HepG2 (cell line): ENCODE results near the gene BBOF1. TPM values are rescaled to one million over a fixed set of nuclear protein-coding genes. Genes with fewer than 3 reads are reported as not detected.
A peak's percentile ranks its signal among the peaks of the same experiment; 100 is the strongest.

Experiments used
- BHLHE40 ChIP-seq: IDR thresholded peaks from 2 replicates; pipeline ENCODE4 v1.6.1; 2011; ENCODE audit warnings: low read length, improper control_type of control experiment
- HNF1B ChIP-seq: sonication (generic); formaldehyde crosslinking; IDR thresholded peaks from 2 replicates; pipeline ENCODE4 v1.5.1; 2020; ENCODE audit warnings: mild to moderate bottlenecking, moderate library complexity, missing genetic modification reagents
- JUNB ChIP-seq: sonication (generic); formaldehyde crosslinking; IDR thresholded peaks from 2 replicates; pipeline ENCODE4 v1.8.0; 2022; ENCODE audit warnings: missing genetic modification reagents, mild to moderate bottlenecking, borderline replicate concordance
- MTA3 ChIP-seq: sonication (generic); formaldehyde crosslinking; IDR thresholded peaks from 2 replicates; pipeline ENCODE4 v1.4.0; 2020; ENCODE audit warnings: missing genetic modification reagents
- NFE2L1 ChIP-seq: sonication (generic); formaldehyde crosslinking; IDR thresholded peaks from 2 replicates; pipeline ENCODE4 v1.4.0; 2020; ENCODE audit warnings: missing genetic modification reagents, mild to moderate bottlenecking, borderline replicate concordance
- NR1H2 ChIP-seq: sonication (generic); formaldehyde crosslinking; IDR thresholded peaks from 2 replicates; pipeline ENCODE4 v1.8.1; 2022; ENCODE audit warnings: low read depth, missing genetic modification reagents, borderline replicate concordance
- PRPF4 ChIP-seq: fragments of 200-400 bp; formaldehyde crosslinking; IDR thresholded peaks from 2 replicates; pipeline ENCODE4 v1.6.1; 2016; ENCODE audit warnings: low read length, low read depth; ENCODE audit not compliant: poor library complexity, severe bottlenecking
- SNAI1 ChIP-seq: sonication (generic); formaldehyde crosslinking; IDR thresholded peaks from 2 replicates; pipeline ENCODE4 v1.5.0; 2020; ENCODE audit warnings: mild to moderate bottlenecking, missing genetic modification reagents, borderline replicate concordance
- TEAD3 ChIP-seq: optimal IDR thresholded peaks from 2 replicates; pipeline ENCODE3; 2016; ENCODE audit warnings: borderline replicate concordance
- TERF1 ChIP-seq: sonication (generic); formaldehyde crosslinking; IDR thresholded peaks from 2 replicates; pipeline ENCODE4 v1.8.0; 2022; ENCODE audit warnings: mild to moderate bottlenecking, missing genetic modification reagents, moderate library complexity
- TGIF2 ChIP-seq: IDR thresholded peaks from 2 replicates; pipeline ENCODE4 v1.6.1; 2016; ENCODE audit warnings: control low read depth, missing compliant biosample characterization
- TIGD3 ChIP-seq: sonication (generic); formaldehyde crosslinking; IDR thresholded peaks from 2 replicates; pipeline ENCODE4 v1.5.1; 2020; ENCODE audit warnings: mild to moderate bottlenecking, missing genetic modification reagents, borderline replicate concordance
- XRCC5 ChIP-seq: fragments of 200-400 bp; formaldehyde crosslinking; optimal IDR thresholded peaks from 2 replicates; pipeline ENCODE3; 2017; ENCODE audit warnings: mild to moderate bottlenecking, low read length
- ZBTB25 ChIP-seq: IDR thresholded peaks from 2 replicates; pipeline ENCODE4 v1.6.1; 2018; ENCODE audit warnings: missing genetic modification reagents
- ZBTB33 ChIP-seq: sonication (generic); formaldehyde crosslinking; IDR thresholded peaks from 2 replicates; pipeline ENCODE4 v1.4.0; 2020; ENCODE audit warnings: missing genetic modification reagents
- ZFP90 ChIP-seq: sonication (generic); formaldehyde crosslinking; IDR thresholded peaks from 2 replicates; pipeline ENCODE4 v1.8.0; 2022; ENCODE audit warnings: missing genetic modification reagents, mild to moderate bottlenecking, inconsistent platforms, borderline replicate concordance
- ZNF121 ChIP-seq: sonication (generic); formaldehyde crosslinking; IDR thresholded peaks from 2 replicates; pipeline ENCODE4 v1.5.0; 2020; ENCODE audit warnings: mild to moderate bottlenecking, missing genetic modification reagents
- ZNF232 ChIP-seq: sonication (generic); formaldehyde crosslinking; IDR thresholded peaks from 2 replicates; pipeline ENCODE4 v1.4.0; 2020; ENCODE audit warnings: missing genetic modification reagents, borderline replicate concordance
- ZNF569 ChIP-seq: sonication (generic); formaldehyde crosslinking; IDR thresholded peaks from 2 replicates; pipeline ENCODE4 v1.5.0; 2020; ENCODE audit warnings: mild to moderate bottlenecking, missing genetic modification reagents, moderate library complexity, borderline replicate concordance
- polyA plus RNA-seq, 8 experiments: library from polyadenylated mRNA; depleted of rRNA in 3 of 8; stranded (reverse) in 7 of 8; unstranded in 1 of 8; fragments of >200 nt; fragmentation: Illumina TruSeq in 4 of 8; extraction: Trizol in 4 of 8; gene quantifications; 2 replicates each; pipeline versions ENCODE4 v1.2.1 to v1.2.3, GENCODE V29; 2011 to 2016; ENCODE audit warnings: low read depth in 4 of 8, missing spikeins in 1 of 8, mixed read lengths in 1 of 8; ENCODE audit not compliant: insufficient read depth in 1 of 8
- total RNA-seq, 5 experiments: library from RNA; depleted of rRNA; stranded (reverse); fragments of >200 nt; fragmentation: Illumina TruSeq; extraction: Trizol; gene quantifications; 2 replicates each; pipeline ENCODE4 v1.2.3, GENCODE V29; 2016; ENCODE audit warnings: low read depth in 1 of 5

BBOF1 gene
- total and polyA plus RNA-seq, 2 of the 13 experiments (the other 11 are each of a cell fraction or from before 2014, with no cell fraction given), result 1.6 to 2.3 TPM

- TF ChIP-seq ZNF232 (CRISPR knock-in tag), result no peak
- TF ChIP-seq SNAI1 (CRISPR knock-in tag), result no peak
- no peak for TF ChIP-seq NFE2L1 (CRISPR knock-in tag)
- no peak for TF ChIP-seq ZNF569 (CRISPR knock-in tag)
- TF ChIP-seq XRCC5, result peak; percentile 16
- 0 out of 2 replicates have a peak, but pooled peaks have one; percentile 8 for TF ChIP-seq HNF1B (CRISPR knock-in tag)
- no peak for TF ChIP-seq TEAD3 (CRISPR knock-in tag)
- no peak for TF ChIP-seq ZBTB25 (CRISPR knock-in tag)
- TF ChIP-seq MTA3 (CRISPR knock-in tag), result no peak
- TF ChIP-seq TIGD3 (CRISPR knock-in tag), result no peak
- no peak for TF ChIP-seq ZFP90
- no peak for TF ChIP-seq ZBTB33 (CRISPR knock-in tag)
- TF ChIP-seq NR1H2 (CRISPR knock-in tag), result no peak
- no peak for TF ChIP-seq PRPF4
- TF ChIP-seq TERF1 (CRISPR knock-in tag), result no peak
- TF ChIP-seq BHLHE40, result peak; percentile 92
- TF ChIP-seq JUNB (CRISPR knock-in tag), result no peak
- TF ChIP-seq ZNF121 (CRISPR knock-in tag), result no peak
- TF ChIP-seq TGIF2, result peak; percentile 58; the same call in 1 of the 2 replicates
Measured at GRCh38 chr14:74084277-74085046, 65.3 kb downstream of the BBOF1 start, which contains the start of the genes ALDH6A1 and LIN52 (continued).
